Karpas-422 (cell line): ENCODE measurements around the gene PARD3B. TPM values are rescaled to one million over a fixed set of nuclear protein-coding genes. Genes with fewer than 3 reads are reported as not detected.

Experiments used
- DNase-seq: peaks from one replicate; pipeline ENCODE4 v3.0.0-alpha.2; 2015
- H2AFZ ChIP-seq: fragments of 200-600 bp; sonication (generic); 2 replicates; pipeline ENCODE4 v1.6.1; 2014; ENCODE audit warnings: antibody characterized with exemption, low read length, mixed read lengths
- H3K27ac ChIP-seq: fragments of 200-600 bp; sonication (generic); 2 replicates; pipeline ENCODE4 v1.5.1; 2014; ENCODE audit warnings: mild to moderate bottlenecking, low read length, moderate library complexity
- H3K27me3 ChIP-seq: fragments of 200-600 bp; sonication (generic); 2 replicates; pipeline ENCODE4 v1.6.1; 2014; ENCODE audit warnings: low read length, mixed read lengths
- H3K36me3 ChIP-seq: fragments of 200-600 bp; sonication (generic); 2 replicates; pipeline ENCODE4 v1.6.1; 2014; ENCODE audit warnings: low read length, mixed read lengths; ENCODE audit not compliant: insufficient read depth
- H3K4me1 ChIP-seq: fragments of 200-600 bp; sonication (generic); 2 replicates; pipeline ENCODE4 v1.6.1; 2014; ENCODE audit warnings: mild to moderate bottlenecking, low read length, mixed read lengths
- H3K4me2 ChIP-seq: fragments of 200-600 bp; sonication (generic); 2 replicates; pipeline ENCODE4 v1.6.1; 2014; ENCODE audit warnings: low read length, low read depth, mild to moderate bottlenecking; ENCODE audit not compliant: poor library complexity, severe bottlenecking
- H3K4me3 ChIP-seq: fragments of 200-600 bp; sonication (generic); 2 replicates; pipeline ENCODE4 v1.5.1; 2014; ENCODE audit warnings: mild to moderate bottlenecking, antibody characterized with exemption, low read length, mixed read lengths
- H3K79me2 ChIP-seq: fragments of 200-600 bp; sonication (generic); 2 replicates; pipeline ENCODE4 v1.6.1; 2014; ENCODE audit warnings: mild to moderate bottlenecking, low read length, mixed read lengths
- H3K9ac ChIP-seq: fragments of 200-600 bp; sonication (generic); 2 replicates; pipeline ENCODE4 v1.6.0; 2014; ENCODE audit warnings: low read length
- H3K9me2 ChIP-seq: fragments of 200-600 bp; sonication (generic), shearing (Covaris generic); replicated peaks from 2 replicates; pipeline ENCODE4 v1.6.0; 2014; ENCODE audit warnings: mild to moderate bottlenecking, low read length, moderate library complexity; ENCODE audit not compliant: insufficient read depth
- H3K9me3 ChIP-seq: fragments of 300-700, 200-600 bp; sonication (generic); 2 replicates; pipeline ENCODE4 v1.6.1; 2014; ENCODE audit warnings: low read length, mixed read lengths
- H4K20me1 ChIP-seq: fragments of 200-600 bp; sonication (generic); 2 replicates; pipeline ENCODE4 v1.6.1; 2014; ENCODE audit warnings: mild to moderate bottlenecking, antibody characterized with exemption, low read length, low read depth; ENCODE audit not compliant: insufficient read depth
- total RNA-seq: library from RNA; depleted of rRNA; stranded (reverse); fragments of >200 nt; shearing (Covaris generic); gene quantifications from 2 replicates; pipeline ENCODE4 v1.2.3, GENCODE V29; 2014; ENCODE audit warnings: low replicate concordance

PARD3B gene
- total RNA-seq, 1 experiment from 2014 or later = not detected

- Histone ChIP-seq H3K36me3 (no peaks in the 10 kb centered on the region), H3K4me2 (no peak overlapping the region), H3K27me3 (no peaks in the 10 kb centered on the region), H3K27ac (no peak overlapping the region), H3K4me3 (no peak overlapping the region), H2AFZ (no peak overlapping the region), H3K79me2 (no peaks in the 10 kb centered on the region), H3K9me2 (no peaks in the 10 kb centered on the region), H3K9ac (no peak overlapping the region), H3K4me1 (no peaks in the 10 kb centered on the region), H3K9me3 (no peaks in the 10 kb centered on the region), H4K20me1 (no peaks in the 10 kb centered on the region)
- DNase-seq = no peak
Measured at GRCh38 chr2:204686406-204686805, 141.1 kb downstream of the PARD3B start.

- Histone ChIP-seq H3K79me2 (no peaks in the 10 kb centered on the region), H3K4me1 (no peaks in the 10 kb centered on the region), H4K20me1 (no peaks in the 10 kb centered on the region), H3K27me3 (no peaks in the 10 kb centered on the region), H3K27ac (no peak overlapping the region), H3K9me2 (no peaks in the 10 kb centered on the region), H3K36me3 (no peaks in the 10 kb centered on the region), H2AFZ (no peak overlapping the region), H3K4me3 (no peak overlapping the region), H3K9me3 (no peaks in the 10 kb centered on the region), H3K9ac (no peak overlapping the region), H3K4me2 (no peak overlapping the region)
- no peak for DNase-seq
Measured at GRCh38 chr2:204687776-204688175, 142.5 kb downstream of the PARD3B start.

GRCh38 chr2:204691911-204692510, 146.7 kb downstream of the PARD3B start:
- peak; percentile 84 for DNase-seq
- H3K79me2 ChIP-seq = no peaks in the 10 kb centered on the region

GRCh38 chr2:204692790-204693189, 147.5 kb downstream of the PARD3B start:
- no peaks in the 10 kb centered on the region for H3K36me3 ChIP-seq
- H2AFZ ChIP-seq = no peak overlapping the region
- H3K9ac ChIP-seq = no peak overlapping the region
- H3K4me1 ChIP-seq = no peaks in the 10 kb centered on the region
- H3K27me3 ChIP-seq = no peaks in the 10 kb centered on the region
- H3K9me2 ChIP-seq = no peaks in the 10 kb centered on the region
- no peak overlapping the region for H3K4me2 ChIP-seq
- H4K20me1 ChIP-seq = no peaks in the 10 kb centered on the region
- H3K79me2 ChIP-seq = no peaks in the 10 kb centered on the region
- no peak overlapping the region for H3K27ac ChIP-seq
- no peak overlapping the region for H3K4me3 ChIP-seq
- no peaks in the 10 kb centered on the region for H3K9me3 ChIP-seq
- no peak for DNase-seq

More at GRCh38 chr2:204691911-204692510, 146.7 kb downstream of the PARD3B start:
- no peaks in the 10 kb centered on the region for H3K9me3 ChIP-seq
- no peak overlapping the region for H3K27ac ChIP-seq
- H2AFZ ChIP-seq = no peak overlapping the region
- no peak overlapping the region for H3K4me3 ChIP-seq
- no peaks in the 10 kb centered on the region for H4K20me1 ChIP-seq
- no peak overlapping the region for H3K9ac ChIP-seq
- H3K27me3 ChIP-seq = no peaks in the 10 kb centered on the region
- H3K9me2 ChIP-seq = no peaks in the 10 kb centered on the region
- no peaks in the 10 kb centered on the region for H3K36me3 ChIP-seq
- no peaks in the 10 kb centered on the region for H3K4me1 ChIP-seq
- H3K4me2 ChIP-seq = no peak overlapping the region

GRCh38 chr2:204693262-204693661, 148.0 kb downstream of the PARD3B start:
- H3K9me3 ChIP-seq = no peaks in the 10 kb centered on the region
- DNase-seq = no peak
- H3K27me3 ChIP-seq = no peaks in the 10 kb centered on the region
- H2AFZ ChIP-seq = no peak overlapping the region
- no peak overlapping the region for H3K9ac ChIP-seq
- H3K79me2 ChIP-seq = no peaks in the 10 kb centered on the region
- H3K4me3 ChIP-seq = no peak overlapping the region
- H3K36me3 ChIP-seq = no peaks in the 10 kb centered on the region
- no peak overlapping the region for H3K27ac ChIP-seq
- no peaks in the 10 kb centered on the region for H3K4me1 ChIP-seq
- no peak overlapping the region for H3K4me2 ChIP-seq
- no peaks in the 10 kb centered on the region for H4K20me1 ChIP-seq
- no peaks in the 10 kb centered on the region for H3K9me2 ChIP-seq

- H3K36me3 ChIP-seq = no peaks in the 10 kb centered on the region
- H4K20me1 ChIP-seq = no peaks in the 10 kb centered on the region
- no peak overlapping the region for H3K4me2 ChIP-seq
- no peaks in the 10 kb centered on the region for H3K9me2 ChIP-seq
- H3K4me3 ChIP-seq = no peak overlapping the region
- no peaks in the 10 kb centered on the region for H3K79me2 ChIP-seq
- no peak for DNase-seq
- no peaks in the 10 kb centered on the region for H3K27me3 ChIP-seq
- H3K4me1 ChIP-seq = no peaks in the 10 kb centered on the region
- no peak overlapping the region for H3K9ac ChIP-seq
- no peaks in the 10 kb centered on the region for H3K9me3 ChIP-seq
- no peak overlapping the region for H2AFZ ChIP-seq
- no peak overlapping the region for H3K27ac ChIP-seq
Measured at GRCh38 chr2:204695506-204695905, 150.2 kb downstream of the PARD3B start.

- Histone ChIP-seq H2AFZ (no peak overlapping the region), H3K9ac (no peak overlapping the region), H3K9me2 (no peaks in the 10 kb centered on the region), H4K20me1 (no peaks in the 10 kb centered on the region), H3K36me3 (no peaks in the 10 kb centered on the region), H3K4me3 (no peak overlapping the region), H3K27ac (no peak overlapping the region), H3K9me3 (no peaks in the 10 kb centered on the region), H3K4me2 (no peak overlapping the region), H3K4me1 (no peaks in the 10 kb centered on the region), H3K27me3 (no peaks in the 10 kb centered on the region), H3K79me2 (no peaks in the 10 kb centered on the region)
- DNase-seq = no peak
Measured at GRCh38 chr2:204696124-204696523, 150.8 kb downstream of the PARD3B start.

- H3K27me3 ChIP-seq = no peaks in the 10 kb centered on the region
- no peak overlapping the region for H2AFZ ChIP-seq
- no peak overlapping the region for H3K4me2 ChIP-seq
- no peaks in the 10 kb centered on the region for H3K9me3 ChIP-seq
- H3K9me2 ChIP-seq = no peaks in the 10 kb centered on the region
- H3K36me3 ChIP-seq = no peaks in the 10 kb centered on the region
- H3K4me1 ChIP-seq = no peaks in the 10 kb centered on the region
- DNase-seq = no peak
- H3K9ac ChIP-seq = no peak overlapping the region
- H3K27ac ChIP-seq = no peak overlapping the region
- no peaks in the 10 kb centered on the region for H4K20me1 ChIP-seq
- no peak overlapping the region for H3K4me3 ChIP-seq
- H3K79me2 ChIP-seq = no peaks in the 10 kb centered on the region
Measured at GRCh38 chr2:204705243-204705932, 160.1 kb downstream of the PARD3B start.
